H1 (cell line): ENCODE measurements around the gene AFF1. TPM values are rescaled to one million over a fixed set of nuclear protein-coding genes. Genes with fewer than 3 reads are reported as not detected.

Experiments
- BACH1 ChIP-seq: IDR thresholded peaks from 2 replicates; pipeline ENCODE4 v1.6.1; 2012; ENCODE audit warnings: low read length, improper control_type of control experiment
- GABPA ChIP-seq: IDR thresholded peaks from 2 replicates; pipeline ENCODE4 v1.6.1; 2011; ENCODE audit warnings: mild to moderate bottlenecking, low read length, moderate library complexity, borderline replicate concordance; ENCODE audit not compliant: insufficient read depth
- KDM5A ChIP-seq: fragments of 200-600 bp; IDR thresholded peaks from 2 replicates; pipeline ENCODE4 v1.7.1; 2012; ENCODE audit warnings: mild to moderate bottlenecking, low read length, inconsistent platforms, mixed read lengths
- MAFK ChIP-seq: IDR thresholded peaks from 2 replicates; pipeline ENCODE4 v1.6.1; 2012; ENCODE audit warnings: low read depth, mild to moderate bottlenecking, improper control_type of control experiment, low read length
- MAX ChIP-seq: IDR thresholded peaks from 2 replicates; pipeline ENCODE4 v1.6.1; 2012; ENCODE audit warnings: inconsistent platforms
- RNF2 ChIP-seq: fragments of 200-900, 300-1000 bp; sonication (generic); IDR thresholded peaks from 2 replicates; pipeline ENCODE4 v1.7.1; 2016; ENCODE audit warnings: borderline replicate concordance, low read depth, mild to moderate bottlenecking, antibody characterized with exemption, low read length; ENCODE audit not compliant: poor library complexity, severe bottlenecking; ENCODE audit errors: missing control alignments
- YY1 ChIP-seq: IDR thresholded peaks from 2 replicates; pipeline ENCODE4 v1.6.1; 2011; ENCODE audit warnings: low read depth, mild to moderate bottlenecking, low read length
- polyA plus RNA-seq, 7 experiments: library from polyadenylated mRNA; depleted of rRNA in 3 of 7; stranded (reverse) in 5 of 7; unstranded in 2 of 7; fragments of >200 nt in 5 of 7; fragments of 200-250 nt in 2 of 7; gene quantifications; 1 replicate in 5 of 7; 2 replicates in 1 of 7; 4 replicates in 1 of 7; pipeline versions ENCODE4 v1.2.1 to v1.2.3, GENCODE V29; 2011 to 2013; ENCODE audit warnings: missing spikeins in 2 of 7, mixed read lengths in 2 of 7
- total RNA-seq: library from RNA; stranded (reverse); fragmentation: NEBNext Ultra II Directional; extraction: Animal tissue kit (Norgen Biotek cat#: 25700); gene quantifications from 2 replicates; pipeline ENCODE4 v1.2.1, GENCODE V29; 2021

The AFF1 gene
- total and polyA plus RNA-seq, 2 of the 8 experiments (the other 6 are each of a cell fraction or from before 2014, with no cell fraction given): 14.8 to 85.5 TPM

DNA sequence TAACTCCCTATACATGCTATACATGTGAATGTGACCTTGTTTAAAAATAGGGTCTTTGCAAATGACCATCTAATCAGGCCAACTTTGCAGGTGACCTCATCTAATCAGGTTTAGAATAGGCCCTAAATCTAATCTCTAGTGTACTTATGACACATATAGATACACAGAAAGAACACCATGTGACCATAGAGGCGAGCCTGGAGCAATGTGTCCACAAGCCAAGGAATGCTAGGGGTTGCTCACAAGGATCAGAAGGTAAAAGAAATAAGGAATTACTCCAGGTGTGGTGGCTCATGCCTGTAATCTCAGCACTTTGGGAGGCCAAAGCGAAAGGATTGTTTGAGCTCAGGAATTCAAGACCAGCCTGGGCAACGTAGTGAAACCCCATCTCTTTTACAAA is 32.9 kb upstream of the AFF1 start (continued):
- TF ChIP-seq BACH1: no peak
- TF ChIP-seq YY1: no peak
- no peak for TF ChIP-seq MAFK
- TF ChIP-seq RNF2: no peak
- TF ChIP-seq MAX: no peak
- no peak for TF ChIP-seq KDM5A
- no peak for TF ChIP-seq GABPA
